ENCODE data around the gene RHOJ. TPM values are rescaled to one million over a fixed set of nuclear protein-coding genes. Genes with fewer than 3 reads are reported as not detected.

Gene RHOJ
- total and polyA plus RNA-seq, 2 of the 8 experiments (the other 6 are each of a cell fraction or from before 2014, with no cell fraction given): 0.11 TPM; not detected in 1

GRCh38 chr14:63175531-63175930 is 28.7 kb upstream of the RHOJ start:
- ChIA-PET POLR2A (ENCODE audit: partially characterized antibody) (no interaction called here), CTCF (ENCODE audit: partially characterized antibody) (interaction anchor here (1.0 to 6.5 kb wide), 6 partner anchors 39 to 158 kb away, joined by 3 to 70 read pairs (median 4); no protein-coding TSS in a partner anchor)
- Histone ChIP-seq H3K4me2 (ENCODE audit: insufficient read depth in 1 of 2, low read depth in 2 of 2, low read length in 2 of 2) (no peak overlapping the region), H2AK5ac (ENCODE audit: low read depth, low read length) (no peak overlapping the region), H3K9ac (replicated peaks in 1 of 4; ENCODE audit: extremely low read depth in 1 of 4, low read depth in 3 of 4, low read length in 3 of 4) (no peak overlapping the region), H3K56ac (replicated peaks; ENCODE audit: insufficient read length, low read depth, low read length) (no peak overlapping the region), H3K23me2 (ENCODE audit: low read depth, low read length) (no peaks in the 10 kb centered on the region), H2BK120ac (replicated peaks; ENCODE audit: low read depth, low read length) (no peak overlapping the region), H3K4me3 (ENCODE audit: extremely low read depth in 1 of 4, insufficient read depth in 2 of 4, low read depth in 3 of 4, low read length in 4 of 4) (no peak overlapping the region), H3K9me3 (ENCODE audit: insufficient read depth in 2 of 2, low read depth in 1 of 2, low read length in 1 of 2) (no peaks in the 10 kb centered on the region), H3K4ac (replicated peaks; ENCODE audit: insufficient read length, low read depth, low read length) (no peak overlapping the region), H2BK15ac (ENCODE audit: low read length) (no peak overlapping the region), H3K4me1 (replicated peaks in 1 of 4; ENCODE audit: control insufficient read depth in 3 of 4, insufficient read depth in 4 of 4, low read length in 3 of 4) (peaks cover 0 to 4% (median 3%) of the 10 kb centered on the region in 4 experiments; a peak in 5 of 7 replicates), H3K23ac (ENCODE audit: insufficient read length) (no peak overlapping the region), H4K5ac (ENCODE audit: insufficient read length, low read depth, low read length) (no peak overlapping the region), H3K36me3 (ENCODE audit: control insufficient read depth in 2 of 4, insufficient read depth in 4 of 4, low read length in 3 of 4) (no peaks in the 10 kb centered on the region), H2BK20ac (ENCODE audit: low read length) (no peak overlapping the region), H3K27ac (ENCODE audit: low read depth, low read length) (no peak overlapping the region), H3K79me2 (ENCODE audit: control insufficient read depth in 1 of 2, insufficient read depth in 2 of 2, low read length in 2 of 2) (no peaks in the 10 kb centered on the region), H4K8ac (ENCODE audit: extremely low read depth, insufficient read depth, low read length) (no peak overlapping the region), H2BK5ac (ENCODE audit: low read depth, low read length) (no peak overlapping the region), H2AFZ (ENCODE audit: low read length) (no peak overlapping the region), H4K20me1 (replicated peaks in 1 of 2; ENCODE audit: control insufficient read depth in 1 of 2, insufficient read depth in 2 of 2, low read length in 2 of 2) (no peaks in the 10 kb centered on the region), H3K79me1 (ENCODE audit: low read depth, low read length) (no peaks in the 10 kb centered on the region), H2BK12ac (ENCODE audit: low read depth, low read length) (no peak overlapping the region), H3K14ac (ENCODE audit: insufficient read length) (no peak overlapping the region), H4K91ac (replicated peaks; ENCODE audit: insufficient read length, low read length) (no peak overlapping the region), H3K27me3 (replicated peaks in 1 of 4; ENCODE audit: control insufficient read depth in 3 of 4, extremely low read depth in 1 of 4, insufficient read depth in 3 of 4, low read length in 3 of 4) (no peaks in the 10 kb centered on the region), H3K18ac (ENCODE audit: extremely low read depth, low read length) (no peak overlapping the region)
- TF ChIP-seq SP2 (IDR thresholded peaks at IDR 0.05; ENCODE audit: low read length): no peak
- no peak for TF ChIP-seq HDAC2 (IDR thresholded peaks at IDR 0.05; ENCODE audit: borderline replicate concordance in 1 of 2, low read depth in 2 of 2, low read length in 2 of 2)
- TF ChIP-seq POU5F1 (IDR thresholded peaks at IDR 0.05; ENCODE audit: low read depth, low read length): no peak
- no peak for TF ChIP-seq SIN3A (conservative IDR thresholded peaks at IDR 0.05 in 1 of 2, IDR thresholded peaks at IDR 0.05 in 1 of 2; ENCODE audit: low read depth in 1 of 2, low read length in 2 of 2)
- TF ChIP-seq SP4 (IDR thresholded peaks at IDR 0.05; ENCODE audit: low read length): no peak
- no peak for TF ChIP-seq JUND (IDR thresholded peaks at IDR 0.05; ENCODE audit: low read length)
- no peak for TF ChIP-seq CREB1 (IDR thresholded peaks at IDR 0.05)
- no peak for TF ChIP-seq TBP (IDR thresholded peaks at IDR 0.05; ENCODE audit: low read depth, low read length)
- no peak for TF ChIP-seq SUZ12 (IDR thresholded peaks at IDR 0.05; ENCODE audit: low read length)
- TF ChIP-seq CBX8 (IDR thresholded peaks at IDR 0.05; ENCODE audit: borderline replicate concordance, low read depth, low read length): no peak
- no peak for TF ChIP-seq KDM4A (IDR thresholded peaks at IDR 0.05; ENCODE audit: low read depth, low read length, severe bottlenecking)
- WGBS, 2 experiments (ENCODE audit: extremely low coverage in 1 of 2, insufficient coverage in 1 of 2, insufficient read length in 1 of 2, insufficient replicate concordance in 2 of 2, low coverage in 1 of 2, low lambda C conversion rate in 2 of 2, missing lambda C conversion rate in 1 of 2): 80% methylated on average over 2 of the region's 2 CpGs; no CpG with 5 or more reads in 1 of the 2 experiments
- FAIRE-seq: no peak
- DNase-seq (ENCODE audit: low read depth in 1 of 2, low spot score in 2 of 2): no peak

Data from H1 (cell line).